ENCODE data around the gene LHX8.

GRCh38 chr1:75152092-75152491, 17.9 kb downstream of the LHX8 start:
- TF ChIP-seq CTCF (IDR thresholded peaks at IDR 0.05) (no peak), EP300 (IDR thresholded peaks at IDR 0.05) (no peak), POLR2A (IDR thresholded peaks at IDR 0.05) (no peak)

All from tibial nerve (tissue), 4 donors.